Neural progenitor cell (in vitro differentiated cells): Measurements from ENCODE around the gene PIK3R6.

Experiments used
- CTCF ChIP-seq: fragments of 200-600 bp; sonication (generic); IDR thresholded peaks from 2 replicates; pipeline ENCODE4 v1.5.1; 2017; ENCODE audit warnings: antibody characterized with exemption, mild to moderate bottlenecking
- EZH2 ChIP-seq: fragments of 200-600 bp; sonication (generic); IDR thresholded peaks from 2 replicates; pipeline ENCODE4 v1.6.1; 2017; ENCODE audit warnings: antibody characterized with exemption, mild to moderate bottlenecking, moderate library complexity
- EZH2phosphoT487 ChIP-seq: fragments of 200-600 bp; sonication (generic); IDR thresholded peaks from 2 replicates; pipeline ENCODE4 v1.6.1; 2017; ENCODE audit warnings: antibody characterized with exemption

DNA sequence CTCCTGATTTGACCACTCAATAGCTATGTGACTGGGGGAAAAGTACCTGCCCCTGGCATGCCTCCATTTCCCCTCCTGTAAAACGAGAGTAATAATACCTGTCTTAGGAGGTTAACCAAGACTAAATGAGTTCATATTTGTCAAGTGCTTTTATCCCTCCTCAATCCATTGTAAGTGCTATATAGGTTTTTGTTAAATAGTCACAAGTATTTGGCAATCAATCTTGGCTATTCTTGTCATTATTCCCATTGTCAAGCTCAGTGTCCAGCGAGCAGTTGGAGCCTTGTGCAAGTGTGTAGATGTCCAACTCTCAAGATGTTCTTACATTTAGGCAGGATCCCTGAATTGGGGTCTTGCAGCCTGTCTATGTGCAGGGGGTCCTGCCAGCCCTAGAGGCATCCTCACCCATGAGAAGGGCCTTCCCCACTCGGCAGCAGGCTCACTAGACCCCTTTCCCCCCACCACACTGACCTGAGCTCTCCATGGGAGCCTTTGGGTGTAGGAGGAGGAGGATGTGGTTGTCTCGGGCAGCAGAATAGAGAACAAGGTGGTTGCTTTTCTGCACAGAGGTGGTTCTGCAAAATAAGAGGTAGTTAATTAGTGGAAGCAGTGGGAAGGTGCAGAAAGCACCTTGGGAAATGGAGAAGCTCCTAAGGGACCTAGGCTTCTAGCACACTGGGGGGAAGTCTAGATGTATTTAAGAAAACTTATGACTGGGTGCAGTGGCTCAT, 18.0 kb downstream of the PIK3R6 start:
- no peak for TF ChIP-seq CTCF
- no peak for TF ChIP-seq EZH2phosphoT487
- no peak for TF ChIP-seq EZH2
